CD14-positive monocyte (primary cell): ENCODE data around the gene GARIN6. TPM values are rescaled to one million over a fixed set of nuclear protein-coding genes. Genes with fewer than 3 reads are reported as not detected.

Source experiments
- DNase-seq, 3 donors: peaks; one replicate each; pipeline ENCODE4 v3.0.0-alpha.2; 2011 to 2022
- H2AFZ ChIP-seq: 2 replicates; pipeline ENCODE4 v1.6.0; 2012; ENCODE audit warnings: mild to moderate bottlenecking, low read depth, low read length, inconsistent platforms; ENCODE audit not compliant: insufficient read depth, poor library complexity, severe bottlenecking
- H3K27ac ChIP-seq, 2 donors: 1 replicate in 1 of 2; 2 replicates in 1 of 2; pipeline ENCODE4 v1.5.1; 2012 to 2013; ENCODE audit warnings: low read length in 2 of 2, control low read depth in 1 of 2, inconsistent platforms in 1 of 2, low read depth in 1 of 2, mild to moderate bottlenecking in 1 of 2
- H3K27me3 ChIP-seq, 2 donors: one replicate each; pipeline versions ENCODE4 v1.6.0 to v1.6.1; 2011 to 2013; ENCODE audit warnings: low read length in 2 of 2; ENCODE audit not compliant: control insufficient read depth in 2 of 2, insufficient read depth in 2 of 2
- H3K36me3 ChIP-seq, 2 donors: replicated peaks in 1 of 2; 1 replicate in 1 of 2; 2 replicates in 1 of 2; pipeline versions ENCODE4 v1.5.1 to v1.6.1; 2012 to 2013; ENCODE audit warnings: low read length in 2 of 2, control low read depth in 1 of 2, inconsistent platforms in 1 of 2, mild to moderate bottlenecking in 1 of 2; ENCODE audit not compliant: insufficient read depth in 2 of 2, control insufficient read depth in 1 of 2
- H3K4me1 ChIP-seq, 2 donors: 1 replicate in 1 of 2; 2 replicates in 1 of 2; pipeline versions ENCODE4 v1.5.1 to v1.6.1; 2012 to 2013; ENCODE audit warnings: low read length in 2 of 2, control low read depth in 1 of 2, inconsistent platforms in 1 of 2, mild to moderate bottlenecking in 1 of 2, moderate library complexity in 1 of 2; ENCODE audit not compliant: insufficient read depth in 2 of 2, control insufficient read depth in 1 of 2
- H3K4me2 ChIP-seq: replicated peaks from 2 replicates; pipeline ENCODE3; 2012; ENCODE audit warnings: low read length, moderate library complexity, mild to moderate bottlenecking; ENCODE audit not compliant: poor library complexity, severe bottlenecking; ENCODE audit errors: extremely low read depth
- H3K4me3 ChIP-seq, 3 experiments: fragments of 200-600 bp in 1 of 3; sonication (generic) in 1 of 3; replicated peaks in 1 of 3; 1 replicate in 2 of 3; 2 replicates in 1 of 3; pipeline ENCODE4 v1.5.1; 2011 to 2013; ENCODE audit warnings: low read length in 3 of 3, mild to moderate bottlenecking in 3 of 3, control low read depth in 2 of 3, low read depth in 2 of 3, inconsistent platforms in 1 of 3, moderate library complexity in 1 of 3
- H3K79me2 ChIP-seq: 2 replicates; pipeline ENCODE4 v1.6.0; 2012; ENCODE audit warnings: mild to moderate bottlenecking, control low read depth, inconsistent platforms, low read length, moderate library complexity; ENCODE audit not compliant: insufficient read depth
- H3K9ac ChIP-seq: 2 replicates; pipeline ENCODE4 v1.6.0; 2017; ENCODE audit warnings: low read length, mild to moderate bottlenecking; ENCODE audit not compliant: insufficient read depth, poor library complexity, severe bottlenecking
- H3K9me3 ChIP-seq, 2 donors: replicated peaks in 1 of 2; 1 replicate in 1 of 2; 2 replicates in 1 of 2; pipeline versions ENCODE4 v1.5.1 to v1.6.1; 2012 to 2013; ENCODE audit warnings: low read length in 2 of 2, control low read depth in 1 of 2; ENCODE audit not compliant: control insufficient read depth in 1 of 2, insufficient read depth in 1 of 2
- H4K20me1 ChIP-seq: 2 replicates; pipeline ENCODE4 v1.6.0; 2012; ENCODE audit warnings: mild to moderate bottlenecking, low read length, control low read depth, moderate library complexity; ENCODE audit not compliant: insufficient read depth
- H3K27ac Mint-ChIP-seq, 7 donors: one replicate each; pipeline ENCODE4 v1.8.0; 2020; ENCODE audit warnings: mild to moderate bottlenecking in 7 of 7, mixed read lengths in 7 of 7, moderate library complexity in 6 of 7, inconsistent platforms in 2 of 7
- H3K27me3 Mint-ChIP-seq, 3 donors: one replicate each; pipeline ENCODE4 v1.8.0; 2021 to 2022; ENCODE audit warnings: low read depth in 3 of 3, mild to moderate bottlenecking in 3 of 3, mixed read lengths in 3 of 3, moderate library complexity in 3 of 3, inconsistent platforms in 1 of 3
- H3K36me3 Mint-ChIP-seq, 2 donors: one replicate each; pipeline ENCODE4 v1.8.0; 2020; ENCODE audit warnings: mixed read lengths in 2 of 2, inconsistent platforms in 1 of 2, mild to moderate bottlenecking in 1 of 2
- H3K4me1 Mint-ChIP-seq: one replicate; pipeline ENCODE4 v1.8.0; 2020; ENCODE audit warnings: mild to moderate bottlenecking, mixed read lengths
- H3K4me3 Mint-ChIP-seq, 2 donors: one replicate each; pipeline ENCODE4 v1.8.0; 2020; ENCODE audit warnings: mild to moderate bottlenecking in 2 of 2, mixed read lengths in 2 of 2, moderate library complexity in 1 of 2
- H3K9me3 Mint-ChIP-seq, 7 donors: one replicate each; pipeline ENCODE4 v1.8.0; 2020 to 2022; ENCODE audit warnings: mixed read lengths in 7 of 7, mild to moderate bottlenecking in 6 of 7, moderate library complexity in 6 of 7, inconsistent platforms in 2 of 7
- CTCF ChIP-seq: fragments of 200-600 bp; IDR thresholded peaks from one replicate; pipeline ENCODE4 v1.8.0; 2022; ENCODE audit warnings: antibody characterized with exemption, mild to moderate bottlenecking
- whole genome bisulfite sequencing: methylation state at CpG from one replicate; pipeline ENCODE4 v1.1.5; 2013; ENCODE audit warnings: missing lambda C conversion rate; ENCODE audit not compliant: insufficient coverage; 5-methylcytosine and 5-hydroxymethylcytosine counted together
- intact Hi-C, 2 donors: fragments of 100-400 bp; cut with micrococcal nuclease; formaldehyde crosslinking; loops; one replicate each; pipeline versions ENCODE4 v1.15.0 to v1.15.1; 2023
- polyA plus RNA-seq, 3 donors: library from polyadenylated mRNA; depleted of rRNA in 1 of 3; unstranded in 2 of 3; stranded (reverse) in 1 of 3; fragments of 300-500 nt in 2 of 3; fragments of >200 nt in 1 of 3; fragmentation: Illumina TruSeq in 2 of 3; gene quantifications; 1 replicate in 2 of 3; 2 replicates in 1 of 3; pipeline ENCODE4 v1.2.3, GENCODE V29; 2012 to 2021

GARIN6 gene
- polyA plus RNA-seq, 3 donors = not detected

- Mint-ChIP-seq H3K4me3 (no peak overlapping the region), H3K27me3 (peaks cover 0 to 1% (median 0%) of the 10 kb centered on the region in 3 donors), H3K4me1 (no peaks in the 10 kb centered on the region), H3K36me3 (no peaks in the 10 kb centered on the region), H3K9me3 (no peaks in the 10 kb centered on the region), H3K27ac (no peak overlapping the region)
- no peak for TF ChIP-seq CTCF
- Histone ChIP-seq H3K4me1 (no peaks in the 10 kb centered on the region), H3K27ac (no peak overlapping the region), H3K9ac (no peak overlapping the region), H3K4me2 (no peak overlapping the region), H3K9me3 (no peaks in the 10 kb centered on the region), H3K27me3 (no peaks in the 10 kb centered on the region), H2AFZ (no peak overlapping the region), H3K36me3 (no peaks in the 10 kb centered on the region), H3K4me3 (no peak overlapping the region), H3K79me2 (no peaks in the 10 kb centered on the region), H4K20me1 (no peaks in the 10 kb centered on the region)
- intact Hi-C loops = no loop called here
- no CpG with 5 or more reads among the region's 1 CpG for WGBS
- DNase-seq = no peak
Measured at GRCh38 chr12:99658671-99659349, 11.3 kb downstream of the GARIN6 start.

GRCh38 chr12:99670635-99671034 lies 23.1 kb downstream of the GARIN6 start:
- Histone ChIP-seq H3K27ac (no peak overlapping the region), H3K27me3 (no peaks in the 10 kb centered on the region), H3K4me3 (no peak overlapping the region), H3K36me3 (no peaks in the 10 kb centered on the region), H4K20me1 (no peaks in the 10 kb centered on the region), H2AFZ (no peak overlapping the region), H3K4me2 (no peak overlapping the region), H3K4me1 (no peaks in the 10 kb centered on the region), H3K9me3 (no peaks in the 10 kb centered on the region), H3K9ac (no peak overlapping the region), H3K79me2 (no peaks in the 10 kb centered on the region)
- Mint-ChIP-seq H3K27me3 (no peaks in the 10 kb centered on the region), H3K4me3 (no peak overlapping the region), H3K4me1 (no peaks in the 10 kb centered on the region), H3K27ac (no peak overlapping the region), H3K9me3 (peaks cover 0 to 2% (median 0%) of the 10 kb centered on the region in 7 donors), H3K36me3 (no peaks in the 10 kb centered on the region)
- no peak for TF ChIP-seq CTCF
- intact Hi-C loops = no loop called here
- DNase-seq = no peak
- WGBS = no CpG with 5 or more reads among the region's 1 CpG
